ENCODE measurements around the gene ZBED2.

Gene ZBED2

DNA sequence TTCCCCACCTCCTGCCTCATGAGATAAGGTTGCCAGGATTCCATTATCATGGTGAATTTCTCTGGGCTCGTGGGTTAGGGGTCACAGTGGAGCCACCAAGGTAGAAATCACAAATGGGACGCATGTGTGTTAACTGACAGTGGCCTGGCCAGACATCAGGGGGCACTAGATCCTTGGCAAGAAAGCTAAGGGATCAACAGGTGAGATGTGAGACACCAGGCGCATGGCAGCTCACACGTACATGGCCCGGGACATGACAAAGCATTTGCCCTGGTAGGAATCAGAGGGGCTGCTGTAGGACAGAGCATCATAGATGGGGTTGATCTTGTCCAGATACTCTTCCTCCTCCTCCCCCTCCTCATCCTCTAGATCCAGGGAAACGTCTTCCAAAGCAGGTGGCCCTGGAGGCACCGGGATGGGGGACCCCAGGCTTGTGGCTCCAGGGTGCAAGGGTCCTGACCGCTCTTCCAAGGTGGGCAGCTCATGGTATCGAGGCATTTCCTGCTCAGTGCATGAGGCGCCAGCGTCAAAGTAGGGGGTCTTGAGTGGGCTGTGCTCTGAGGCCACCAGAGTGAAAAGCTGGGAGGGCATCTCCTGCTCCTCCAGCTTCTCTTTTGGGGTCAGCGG is 24.6 kb downstream of the ZBED2 start:
- DNase-seq, result no peak

DNA sequence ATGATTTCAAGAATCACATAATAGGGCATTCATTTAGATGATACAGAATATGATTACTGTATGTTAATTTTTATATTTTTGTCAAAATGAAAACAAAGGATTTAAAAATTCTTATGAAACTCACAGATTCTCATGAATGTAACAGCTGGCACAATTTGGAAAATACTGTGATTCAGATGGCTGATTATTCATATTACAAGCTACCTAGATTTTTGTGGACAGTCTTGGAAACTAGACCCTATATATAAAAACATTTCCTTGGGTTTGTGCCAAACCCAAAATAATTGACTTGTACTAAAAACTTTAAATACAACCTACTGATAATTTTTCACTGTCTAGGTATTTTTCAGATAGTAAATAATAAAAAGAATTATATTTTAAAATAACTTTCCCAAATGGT is 26.2 kb downstream of the ZBED2 start:
- DNase-seq, result no peak

DNA sequence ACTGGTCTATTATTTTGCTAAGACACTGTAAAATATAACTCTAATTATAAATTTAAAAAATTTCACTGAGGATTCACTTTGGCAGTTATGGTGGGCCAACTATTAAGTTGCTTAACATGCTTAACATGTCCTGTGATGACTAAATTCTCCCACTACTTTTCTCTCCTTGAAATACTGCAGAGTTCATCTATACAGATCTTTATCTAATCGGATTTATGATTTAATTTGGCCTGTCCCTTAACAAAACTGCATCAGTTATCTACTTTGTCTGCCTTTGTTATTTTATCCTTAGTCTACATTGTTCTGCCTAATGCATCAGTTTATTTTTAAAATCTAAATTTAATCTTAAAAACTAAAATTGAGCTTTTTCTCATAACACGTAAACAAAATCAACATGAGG is 26.8 kb downstream of the ZBED2 start:
- no peak for DNase-seq

DNA sequence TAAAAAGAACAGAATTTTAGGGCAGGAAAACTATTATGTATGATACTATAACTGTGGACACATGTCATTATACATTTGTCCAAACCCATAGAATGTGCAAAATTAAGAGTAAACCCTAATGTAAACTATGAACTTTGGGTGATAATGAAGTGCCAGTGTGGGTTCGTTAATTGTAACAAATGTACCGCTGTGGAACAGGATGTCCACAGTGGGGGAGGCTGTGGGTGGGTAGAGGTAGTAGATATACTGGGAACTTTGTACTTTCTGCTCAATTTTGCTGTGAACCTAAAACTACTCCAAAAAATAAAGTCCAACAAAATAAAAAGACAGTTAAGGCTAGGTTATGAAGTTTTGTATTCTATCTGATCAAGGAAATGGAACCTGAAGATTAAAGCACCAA is 28.3 kb downstream of the ZBED2 start:
- DNase-seq, result no peak

DNA sequence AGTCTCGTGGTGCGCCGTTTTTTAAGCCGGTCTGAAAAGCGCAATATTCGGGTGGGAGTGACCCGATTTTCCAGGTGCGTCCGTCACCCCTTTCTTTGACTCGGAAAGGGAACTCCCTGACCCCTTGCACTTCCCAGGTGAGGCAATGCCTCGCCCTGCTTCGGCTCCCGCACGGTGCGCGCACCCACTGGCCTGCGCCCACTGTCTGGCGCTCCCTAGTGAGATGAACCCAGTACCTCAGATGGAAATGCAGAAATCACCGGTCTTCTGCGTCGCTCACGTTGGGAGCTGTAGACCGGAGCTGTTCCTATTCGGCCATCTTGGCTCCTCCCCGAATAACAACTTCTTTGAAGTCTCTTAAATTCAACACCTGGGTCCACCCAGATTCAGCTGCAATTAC is 33.2 kb downstream of the ZBED2 start:
- peak; percentile 12 to 17 for DNase-seq

DNA sequence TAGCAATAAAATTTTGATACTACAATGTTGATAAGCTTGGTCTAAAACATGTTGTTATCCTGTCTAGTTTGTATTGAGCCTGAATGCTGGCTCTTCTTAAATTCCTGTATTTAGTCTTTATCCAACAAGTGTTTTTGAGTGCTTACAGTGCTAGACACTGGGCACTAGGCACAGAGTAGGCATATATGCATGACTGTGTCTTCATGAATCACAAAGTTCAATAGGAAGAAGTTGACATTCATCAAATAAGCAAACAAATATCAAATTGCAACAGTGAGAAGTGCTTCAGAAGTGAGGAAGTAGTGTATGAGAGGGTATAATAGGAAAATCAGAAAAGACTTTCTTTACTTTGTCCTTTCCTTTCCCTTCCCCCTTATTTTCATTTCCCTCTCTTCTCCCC is 46.4 kb downstream of the ZBED2 start:
- no peak for DNase-seq

DNA sequence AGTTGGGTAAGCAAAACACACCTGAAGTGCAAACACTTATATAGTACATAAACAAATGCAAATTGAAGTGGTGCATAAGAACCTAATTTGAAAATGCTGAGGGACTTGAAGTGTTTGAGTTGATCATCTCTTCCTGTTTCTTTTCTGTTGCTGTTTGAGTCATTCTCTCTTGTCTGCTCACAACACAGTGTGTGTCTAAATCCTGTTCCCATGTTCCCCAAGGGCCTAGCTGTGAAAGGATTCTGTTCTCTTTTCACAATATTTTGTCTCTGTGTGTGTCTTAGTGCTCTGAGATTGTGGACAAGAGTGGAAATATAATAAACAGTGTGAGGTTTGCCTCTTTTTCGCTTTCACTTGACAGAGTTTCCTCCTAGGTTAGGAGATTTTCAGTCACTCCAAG is 47.1 kb downstream of the ZBED2 start:
- no peak for DNase-seq

DNA sequence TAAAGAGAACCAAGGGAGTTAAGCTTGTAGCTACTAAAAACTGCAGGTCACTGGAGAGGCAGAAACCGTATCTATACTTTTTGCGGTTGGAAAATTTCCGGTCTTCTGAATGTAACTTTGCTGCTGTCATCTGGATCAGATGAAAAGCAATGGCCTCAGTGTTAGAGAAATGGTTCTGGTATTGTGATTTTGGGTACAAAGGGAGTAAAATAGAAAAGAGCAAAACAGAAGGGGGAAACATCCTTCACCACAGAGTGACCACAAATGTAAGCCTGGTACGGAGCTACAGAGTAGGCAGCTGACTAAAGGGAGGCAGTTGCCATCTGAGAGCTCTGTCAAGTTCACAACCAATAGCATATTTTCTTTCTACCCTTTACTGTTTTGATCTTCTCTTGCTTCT is 47.5 kb downstream of the ZBED2 start:
- no peak for DNase-seq

DNA sequence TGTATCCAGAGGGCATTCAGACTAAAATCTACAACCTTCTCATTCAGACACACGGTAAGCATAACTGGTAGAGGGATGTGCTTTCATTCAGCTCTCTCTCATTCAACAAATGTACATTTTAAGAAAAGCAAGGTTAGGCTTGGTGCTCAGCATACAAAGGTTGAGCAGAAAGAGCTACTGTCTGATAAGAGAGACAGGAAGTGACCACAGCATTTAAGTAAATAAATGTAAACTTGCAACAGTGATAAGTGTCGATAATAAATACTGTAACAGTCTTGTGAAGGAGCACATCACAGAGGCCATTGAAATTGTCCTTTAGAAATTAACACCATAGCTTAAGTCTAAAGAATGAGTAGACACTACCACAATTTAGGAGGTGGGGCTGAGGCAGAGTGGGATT is 49.8 kb downstream of the ZBED2 start:
- no peak for DNase-seq
